ENCODE results near the gene KCNMA1. TPM values are rescaled to one million over a fixed set of nuclear protein-coding genes. Genes with fewer than 3 reads are reported as not detected.

Gene KCNMA1
- total RNA-seq, 1 experiment from 2014 or later, result 0.49 TPM

GRCh38 chr10:77236700-77237099, 400.9 kb downstream of the KCNMA1 start:
- ChIA-PET POLR2A (no interaction called here), RAD21 (ENCODE audit: low non-redundant PET in 1 of 2, low total read pairs in 2 of 2, uncharacterized antibody in 2 of 2, unreplicated experiment in 2 of 2) (no interaction called here), CTCF (no interaction called here)
- no peak for TF ChIP-seq POLR2A (IDR thresholded peaks at IDR 0.05; ENCODE audit: borderline replicate concordance, extremely low read depth, insufficient read depth, insufficient read length)
- TF ChIP-seq, protein P1, sequence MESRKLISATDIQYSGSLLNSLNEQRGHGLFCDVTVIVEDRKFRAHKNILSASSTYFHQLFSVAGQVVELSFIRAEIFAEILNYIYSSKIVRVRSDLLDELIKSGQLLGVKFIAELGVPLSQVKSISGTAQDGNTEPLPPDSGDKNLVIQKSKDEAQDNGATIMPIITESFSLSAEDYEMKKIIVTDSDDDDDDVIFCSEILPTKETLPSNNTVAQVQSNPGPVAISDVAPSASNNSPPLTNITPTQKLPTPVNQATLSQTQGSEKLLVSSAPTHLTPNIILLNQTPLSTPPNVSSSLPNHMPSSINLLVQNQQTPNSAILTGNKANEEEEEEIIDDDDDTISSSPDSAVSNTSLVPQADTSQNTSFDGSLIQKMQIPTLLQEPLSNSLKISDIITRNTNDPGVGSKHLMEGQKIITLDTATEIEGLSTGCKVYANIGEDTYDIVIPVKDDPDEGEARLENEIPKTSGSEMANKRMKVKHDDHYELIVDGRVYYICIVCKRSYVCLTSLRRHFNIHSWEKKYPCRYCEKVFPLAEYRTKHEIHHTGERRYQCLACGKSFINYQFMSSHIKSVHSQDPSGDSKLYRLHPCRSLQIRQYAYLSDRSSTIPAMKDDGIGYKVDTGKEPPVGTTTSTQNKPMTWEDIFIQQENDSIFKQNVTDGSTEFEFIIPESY (IDR thresholded peaks at IDR 0.05; ENCODE audit: extremely low read depth, insufficient replicate concordance, low read length), result no peak
- TF ChIP-seq FOSL1 (IDR thresholded peaks at IDR 0.05; ENCODE audit: low read depth), result no peak
- TF ChIP-seq EZH2phosphoT487 (IDR thresholded peaks at IDR 0.05; ENCODE audit: borderline replicate concordance), result no peak
- TF ChIP-seq, protein P2, sequence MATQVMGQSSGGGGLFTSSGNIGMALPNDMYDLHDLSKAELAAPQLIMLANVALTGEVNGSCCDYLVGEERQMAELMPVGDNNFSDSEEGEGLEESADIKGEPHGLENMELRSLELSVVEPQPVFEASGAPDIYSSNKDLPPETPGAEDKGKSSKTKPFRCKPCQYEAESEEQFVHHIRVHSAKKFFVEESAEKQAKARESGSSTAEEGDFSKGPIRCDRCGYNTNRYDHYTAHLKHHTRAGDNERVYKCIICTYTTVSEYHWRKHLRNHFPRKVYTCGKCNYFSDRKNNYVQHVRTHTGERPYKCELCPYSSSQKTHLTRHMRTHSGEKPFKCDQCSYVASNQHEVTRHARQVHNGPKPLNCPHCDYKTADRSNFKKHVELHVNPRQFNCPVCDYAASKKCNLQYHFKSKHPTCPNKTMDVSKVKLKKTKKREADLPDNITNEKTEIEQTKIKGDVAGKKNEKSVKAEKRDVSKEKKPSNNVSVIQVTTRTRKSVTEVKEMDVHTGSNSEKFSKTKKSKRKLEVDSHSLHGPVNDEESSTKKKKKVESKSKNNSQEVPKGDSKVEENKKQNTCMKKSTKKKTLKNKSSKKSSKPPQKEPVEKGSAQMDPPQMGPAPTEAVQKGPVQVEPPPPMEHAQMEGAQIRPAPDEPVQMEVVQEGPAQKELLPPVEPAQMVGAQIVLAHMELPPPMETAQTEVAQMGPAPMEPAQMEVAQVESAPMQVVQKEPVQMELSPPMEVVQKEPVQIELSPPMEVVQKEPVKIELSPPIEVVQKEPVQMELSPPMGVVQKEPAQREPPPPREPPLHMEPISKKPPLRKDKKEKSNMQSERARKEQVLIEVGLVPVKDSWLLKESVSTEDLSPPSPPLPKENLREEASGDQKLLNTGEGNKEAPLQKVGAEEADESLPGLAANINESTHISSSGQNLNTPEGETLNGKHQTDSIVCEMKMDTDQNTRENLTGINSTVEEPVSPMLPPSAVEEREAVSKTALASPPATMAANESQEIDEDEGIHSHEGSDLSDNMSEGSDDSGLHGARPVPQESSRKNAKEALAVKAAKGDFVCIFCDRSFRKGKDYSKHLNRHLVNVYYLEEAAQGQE (IDR thresholded peaks at IDR 0.05; ENCODE audit: low read depth), result no peak
- no peak for TF ChIP-seq POLR2AphosphoS5 (IDR thresholded peaks at IDR 0.05; ENCODE audit: low read depth, low read length)
- TF ChIP-seq, protein P3, sequence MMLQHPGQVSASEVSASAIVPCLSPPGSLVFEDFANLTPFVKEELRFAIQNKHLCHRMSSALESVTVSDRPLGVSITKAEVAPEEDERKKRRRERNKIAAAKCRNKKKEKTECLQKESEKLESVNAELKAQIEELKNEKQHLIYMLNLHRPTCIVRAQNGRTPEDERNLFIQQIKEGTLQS (IDR thresholded peaks at IDR 0.05), result no peak
- no peak for TF ChIP-seq SIN3A (IDR thresholded peaks at IDR 0.05; ENCODE audit: low read depth)
- BruUV-seq (replicated peaks), result no TSS peak
- intact Hi-C loops (cut with micrococcal nuclease), result no loop called here
- DNase-seq (ENCODE audit: low read depth, low spot score) (no peak), ATAC-seq (no peak)
- Histone ChIP-seq H3K4me3 (replicated peaks in 1 of 2; ENCODE audit: low read depth in 1 of 2, low read length in 2 of 2) (no peak overlapping the region), H4K20me1 (ENCODE audit: insufficient read depth) (no peaks in the 10 kb centered on the region), H3K27me3 (ENCODE audit: insufficient read depth, low read length) (peaks cover 25% of the 10 kb centered on the region; the same call in 1 of the 2 replicates), H3K9ac (ENCODE audit: low read length) (no peak overlapping the region), H2AFZ (ENCODE audit: low read depth, low read length, poor library complexity, severe bottlenecking) (no peak overlapping the region), H3K9me3 (ENCODE audit: control insufficient read depth in 1 of 2, insufficient read depth in 1 of 2, low read depth in 1 of 2, low read length in 2 of 2) (no peaks in the 10 kb centered on the region), H3K79me2 (ENCODE audit: insufficient read depth, low read length) (no peaks in the 10 kb centered on the region), H3K4me2 (ENCODE audit: low read length) (no peak overlapping the region), H3K27ac (ENCODE audit: low read depth, low read length) (no peak overlapping the region), H3K9me2 (ENCODE audit: insufficient read depth) (no peaks in the 10 kb centered on the region), H3K4me1 (ENCODE audit: control insufficient read depth in 1 of 2, insufficient read depth in 2 of 2, low read length in 2 of 2) (no peaks in the 10 kb centered on the region), H3K36me3 (ENCODE audit: control insufficient read depth in 1 of 2, insufficient read depth in 2 of 2, low read length in 2 of 2) (no peaks in the 10 kb centered on the region)

Data from HCT116 (cell line).